GM18520 (cell line): ENCODE results near the gene FSTL4.
"Not testable (repeated sequence)": the region's sequence is repeated elsewhere in the genome, so short reads cannot be mapped to it uniquely, and the experiment has no call there.

Experiments
- ATAC-seq: cut with Tn5 transposase; IDR thresholded peaks from one replicate; pipeline ENCODE4 v1.9.1; 2021; ENCODE audit not compliant: unreplicated experiment

FSTL4 gene

DNA sequence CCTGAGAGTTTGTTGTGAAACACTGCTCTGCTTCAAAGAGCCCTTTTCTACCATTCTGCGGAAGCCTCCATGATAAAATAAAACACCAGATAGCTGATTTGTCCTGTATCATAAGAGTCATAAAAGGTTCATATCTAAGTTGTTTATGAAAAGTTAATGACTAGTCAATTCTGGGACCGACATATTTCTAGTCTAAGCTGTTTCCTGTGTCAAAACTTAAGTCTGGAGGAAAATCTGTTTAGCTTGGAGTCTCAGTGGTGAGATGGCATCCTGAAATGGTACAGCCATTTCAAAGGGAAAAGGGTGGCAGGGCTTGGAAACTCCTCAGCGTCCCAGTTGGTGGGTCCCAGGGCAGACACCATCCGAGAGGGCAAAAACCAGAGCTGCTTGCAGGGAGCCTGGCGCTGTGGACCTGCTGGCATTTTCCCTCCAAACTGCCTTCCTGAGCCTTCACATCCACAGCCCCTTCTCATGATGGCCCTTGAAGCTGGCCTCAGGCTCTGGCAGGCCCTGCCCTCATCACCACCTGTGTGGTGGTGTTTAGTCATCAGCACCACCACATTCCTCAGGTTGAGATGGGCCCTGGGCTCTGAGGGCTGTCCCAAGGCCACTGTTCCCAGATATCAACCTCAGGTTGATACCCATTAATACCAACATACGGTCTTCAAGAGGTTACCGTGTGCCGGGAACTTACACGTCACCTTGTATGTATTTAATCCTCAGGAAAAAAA lies 376.5 kb downstream of the FSTL4 start:
- ATAC-seq = no peak

GRCh38 chr5:133234911-133235310 lies 377.4 kb downstream of the FSTL4 start:
- no peak for ATAC-seq

DNA sequence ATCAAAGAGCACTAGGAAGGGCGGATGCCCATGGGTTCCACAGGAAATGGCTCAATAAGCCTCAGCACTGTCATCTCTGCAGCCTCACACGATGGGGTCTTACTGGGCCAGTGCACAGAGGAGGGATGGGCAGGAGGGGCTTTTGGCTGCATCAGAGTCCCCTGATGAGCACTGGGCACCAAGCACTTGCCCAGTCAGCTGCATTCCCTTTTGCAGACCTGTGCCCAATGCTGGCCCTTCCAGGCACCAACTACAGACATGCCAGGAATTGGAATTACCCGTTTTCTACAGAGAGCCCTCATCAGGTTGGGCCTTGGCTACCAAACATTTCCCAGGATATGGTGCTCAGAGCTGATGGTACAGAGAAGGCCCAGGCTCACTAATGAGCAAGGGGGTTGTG lies 378.1 kb downstream of the FSTL4 start:
- no peak for ATAC-seq

- no peak for ATAC-seq
Observed at GRCh38 chr5:133233616-133234015, 378.7 kb downstream of the FSTL4 start.

GRCh38 chr5:133232911-133233310 lies 379.4 kb downstream of the FSTL4 start:
- ATAC-seq = no peak

GRCh38 chr5:133232435-133232834 lies 379.9 kb downstream of the FSTL4 start:
- ATAC-seq = no peak

DNA sequence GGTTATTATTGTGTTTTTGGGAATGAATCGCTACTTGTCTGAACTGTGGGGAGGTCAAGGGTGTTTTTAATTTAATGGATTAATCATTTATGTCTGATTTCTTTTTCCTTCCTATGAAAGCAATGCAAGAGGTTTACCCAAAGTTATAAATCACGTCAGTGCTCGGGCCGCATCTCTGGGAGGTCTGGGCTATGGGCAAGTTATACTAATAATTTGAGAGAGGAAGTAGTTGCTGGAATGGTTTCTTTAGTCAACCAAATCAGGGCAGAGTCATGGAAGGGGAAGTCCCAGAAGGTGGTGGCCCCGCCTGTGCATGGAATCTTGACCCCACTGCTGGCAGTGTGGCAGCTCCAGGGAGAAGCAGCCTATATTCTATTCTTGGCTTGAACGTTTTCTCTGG lies 380.3 kb downstream of the FSTL4 start:
- no peak for ATAC-seq

GRCh38 chr5:133230823-133231578 lies 381.3 kb downstream of the FSTL4 start:
- no peak for ATAC-seq

GRCh38 chr5:133229931-133230664 lies 382.2 kb downstream of the FSTL4 start:
- no peak for ATAC-seq

GRCh38 chr5:133228316-133228715 lies 384.0 kb downstream of the FSTL4 start:
- ATAC-seq = no peak

- ATAC-seq = no peak
Observed at GRCh38 chr5:133227897-133228296, 384.4 kb downstream of the FSTL4 start.

- ATAC-seq = no peak
Observed at GRCh38 chr5:133227082-133227481, 385.3 kb downstream of the FSTL4 start.

DNA sequence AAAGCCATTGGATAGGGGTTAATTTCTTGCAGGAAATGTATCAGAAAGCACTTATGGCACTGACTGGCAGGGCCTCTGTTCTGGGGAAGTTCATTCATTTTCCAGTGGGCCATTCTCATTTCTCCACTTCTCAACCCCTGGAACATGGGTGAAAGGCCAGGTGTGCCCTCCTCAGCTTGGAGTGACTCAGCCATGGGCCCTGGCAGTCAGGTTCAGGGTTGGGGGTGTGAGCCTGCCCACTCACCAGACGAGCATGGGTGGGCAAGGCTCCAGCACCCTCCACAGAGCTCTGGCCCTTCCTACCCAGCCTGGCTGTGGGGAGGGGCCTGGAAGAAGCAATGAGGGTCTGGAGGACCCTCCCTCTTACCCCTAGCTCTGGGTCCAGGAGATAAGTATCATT lies 386.2 kb downstream of the FSTL4 start:
- no peak for ATAC-seq

GRCh38 chr5:133225671-133226152 lies 386.6 kb downstream of the FSTL4 start:
- ATAC-seq = no peak

DNA sequence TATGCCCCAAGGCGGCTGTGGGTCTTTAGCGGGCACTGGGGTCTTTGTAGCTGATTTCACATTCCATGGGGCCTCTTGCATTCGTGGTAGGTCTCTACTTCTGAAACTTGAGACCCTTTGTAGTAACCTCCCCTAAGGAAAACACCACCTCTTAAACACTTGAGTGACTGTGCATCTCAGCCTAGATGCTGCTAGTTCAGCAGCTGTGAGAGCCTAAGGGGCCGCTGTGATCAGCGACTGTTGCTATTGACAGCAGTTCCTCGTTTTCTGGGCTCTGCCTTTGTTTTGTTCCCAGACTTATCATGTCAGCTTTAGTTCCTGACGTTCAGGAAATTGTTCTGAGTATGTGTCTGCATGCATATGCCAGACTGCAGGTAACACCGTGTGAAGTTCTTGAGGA lies 389.4 kb downstream of the FSTL4 start:
- no peak for ATAC-seq

DNA sequence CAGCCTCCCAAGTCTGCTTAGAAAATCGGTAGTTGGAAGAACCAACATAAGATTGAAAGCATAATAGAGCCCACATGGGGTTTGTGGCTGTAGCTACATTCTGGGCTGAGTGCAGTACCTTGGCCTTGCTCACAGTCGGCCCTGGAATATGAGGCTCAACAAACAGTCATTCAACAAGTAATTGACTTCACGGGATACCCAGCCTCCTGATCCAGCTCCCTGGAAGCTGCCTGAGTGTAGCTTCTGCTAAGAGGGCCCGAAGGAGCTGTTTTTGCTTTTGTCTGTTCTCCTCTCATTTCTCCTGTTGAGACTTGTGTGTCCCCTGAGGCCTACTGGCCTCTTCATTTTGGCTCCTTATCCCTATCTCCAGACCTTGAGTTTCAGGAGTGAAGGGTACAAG lies 389.8 kb downstream of the FSTL4 start:
- no peak for ATAC-seq

GRCh38 chr5:133222040-133222439 lies 390.3 kb downstream of the FSTL4 start:
- ATAC-seq = no peak

DNA sequence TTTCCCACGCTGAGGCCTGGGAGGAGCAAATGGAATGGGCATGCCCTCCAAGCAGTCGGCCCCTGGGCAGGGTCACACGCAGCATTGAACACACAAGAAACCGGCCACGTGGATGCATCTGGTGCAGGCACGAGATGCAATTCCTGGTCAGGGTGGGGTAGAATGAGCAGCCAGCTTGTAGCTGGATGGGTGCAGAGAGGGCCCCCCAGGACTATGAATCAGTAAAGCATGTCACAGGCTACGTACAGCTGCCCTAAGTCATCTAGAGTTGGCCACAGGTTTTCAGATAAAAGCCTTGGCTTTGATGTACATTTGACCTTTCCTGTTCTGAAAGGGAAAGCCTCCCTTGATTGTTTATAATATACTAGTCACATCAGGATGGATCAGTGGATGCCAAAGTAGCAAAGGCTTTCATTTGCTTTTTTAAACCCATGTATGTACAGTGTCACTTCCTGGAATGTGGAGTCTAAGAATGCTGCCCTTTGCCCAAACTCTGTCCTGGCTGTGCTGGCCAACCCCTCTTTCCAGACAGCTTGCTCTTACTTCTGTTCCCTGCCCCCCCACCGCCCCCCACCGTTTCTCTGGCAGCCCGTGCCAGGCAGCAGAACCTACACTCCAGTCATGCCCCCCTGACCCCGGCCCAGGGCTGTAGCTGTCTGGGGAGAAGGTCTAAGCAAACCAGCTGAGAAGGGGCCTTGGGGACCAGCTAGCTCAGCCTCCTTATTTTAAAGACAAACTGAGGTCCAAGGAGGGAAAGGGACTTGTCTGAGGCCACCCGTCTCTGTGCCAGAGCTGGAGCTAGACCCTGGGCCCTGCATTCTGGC lies 391.3 kb downstream of the FSTL4 start:
- no peak for ATAC-seq

GRCh38 chr5:133219296-133219695 lies 393.0 kb downstream of the FSTL4 start:
- ATAC-seq = no peak

DNA sequence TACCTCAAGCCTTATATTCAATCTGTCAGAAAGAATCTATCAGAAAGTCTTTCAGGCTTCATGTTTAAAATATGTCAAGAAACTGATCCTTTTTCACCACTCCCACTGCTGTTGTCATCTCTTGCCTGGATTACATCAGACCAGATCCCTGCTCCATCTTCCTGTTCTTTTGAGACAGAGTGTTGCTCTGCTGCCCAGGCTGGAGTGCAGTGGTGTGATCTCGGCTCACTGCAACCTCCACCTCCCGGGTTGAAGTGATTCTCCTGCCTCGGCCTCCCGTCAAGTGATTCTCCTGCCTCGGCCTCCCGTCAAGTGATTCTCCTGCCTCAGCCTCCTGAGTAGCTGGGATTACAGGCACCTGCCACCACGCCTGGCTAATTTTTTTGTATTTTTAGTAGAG lies 396.2 kb downstream of the FSTL4 start:
- ATAC-seq = not testable (repeated sequence)
